Measurements from ENCODE around the gene TBC1D2B.

GRCh38 chr15:78051596-78051995, 25.9 kb downstream of the TBC1D2B start:
- TF ChIP-seq CTCF (IDR thresholded peaks at IDR 0.05; ENCODE audit: extremely low read depth in 1 of 2, insufficient read depth in 1 of 2, low read depth in 1 of 2, low read length in 2 of 2) (no peak), MYC (IDR thresholded peaks at IDR 0.05; ENCODE audit: low read depth, low read length) (no peak), POLR2AphosphoS5 (IDR thresholded peaks at IDR 0.05; ENCODE audit: insufficient read depth, low read depth, low read length) (no peak), POLR2A (IDR thresholded peaks at IDR 0.05; ENCODE audit: low read depth, low read length) (no peak), MAX (IDR thresholded peaks at IDR 0.05; ENCODE audit: insufficient read depth, insufficient read length) (no peak), EZH2 (IDR thresholded peaks at IDR 0.05; ENCODE audit: borderline replicate concordance, low read depth, low read length, severe bottlenecking) (no peak), JUN (IDR thresholded peaks at IDR 0.05; ENCODE audit: borderline replicate concordance, insufficient read depth, insufficient read length, low read depth) (no peak), FOS (IDR thresholded peaks at IDR 0.05; ENCODE audit: borderline replicate concordance, insufficient read depth, low read length) (no peak), GATA2 (IDR thresholded peaks at IDR 0.05; ENCODE audit: insufficient read depth, insufficient read length, low read depth, low read length) (peak; percentile 58)

Measured in endothelial cell of umbilical vein (primary cell).